Activated gamma-delta T cell (primary cell): ENCODE data around the gene MBNL1.

Experiments
- DNase-seq: peaks from one replicate; lab custom pipeline; 2025; lab: John Stamatoyannopoulos, UW

The MBNL1 gene

DNA sequence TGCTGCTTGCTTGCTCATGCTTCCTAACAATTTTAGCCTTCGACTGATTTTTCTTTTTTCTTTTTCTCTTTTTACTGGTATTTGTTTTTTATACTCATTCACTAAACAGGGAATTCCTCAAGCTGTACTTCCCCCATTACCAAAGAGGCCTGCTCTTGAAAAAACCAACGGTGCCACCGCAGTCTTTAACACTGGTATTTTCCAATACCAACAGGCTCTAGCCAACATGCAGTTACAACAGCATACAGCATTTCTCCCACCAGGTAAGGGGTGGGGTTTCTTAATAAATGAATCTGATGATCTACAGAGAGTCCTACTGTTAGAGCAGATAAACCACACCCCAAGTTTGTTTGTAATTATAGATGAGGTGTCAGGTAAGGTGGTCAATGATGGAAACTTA, 178.8 kb downstream of the MBNL1 start:
- no peak for DNase-seq

- no peak for DNase-seq
Measured at GRCh38 chr3:152448091-152448490, 179.4 kb downstream of the MBNL1 start.

DNA sequence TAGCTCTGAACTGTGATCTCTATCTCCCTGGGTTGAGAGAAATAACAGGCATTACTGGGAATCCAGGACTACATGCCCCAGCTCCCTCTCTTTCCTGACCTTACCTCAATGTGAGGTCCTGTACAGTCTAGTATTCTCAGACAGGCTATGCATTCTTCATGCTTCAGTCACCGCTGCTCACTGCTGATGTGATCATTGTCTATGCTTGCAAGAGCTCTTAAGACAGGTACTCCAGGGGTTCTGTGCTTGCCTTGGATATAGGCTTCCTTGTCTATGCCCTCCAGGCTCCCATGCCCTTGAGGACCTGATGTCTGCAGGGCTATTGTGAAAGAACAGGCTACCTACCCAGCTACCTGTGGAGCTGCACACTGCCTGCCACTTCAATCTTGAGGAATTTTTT, 183.6 kb downstream of the MBNL1 start:
- DNase-seq = no peak

GRCh38 chr3:152454076-152454875, 185.5 kb downstream of the MBNL1 start:
- no peak for DNase-seq

GRCh38 chr3:152455989-152456388, 187.3 kb downstream of the MBNL1 start:
- no peak for DNase-seq

DNA sequence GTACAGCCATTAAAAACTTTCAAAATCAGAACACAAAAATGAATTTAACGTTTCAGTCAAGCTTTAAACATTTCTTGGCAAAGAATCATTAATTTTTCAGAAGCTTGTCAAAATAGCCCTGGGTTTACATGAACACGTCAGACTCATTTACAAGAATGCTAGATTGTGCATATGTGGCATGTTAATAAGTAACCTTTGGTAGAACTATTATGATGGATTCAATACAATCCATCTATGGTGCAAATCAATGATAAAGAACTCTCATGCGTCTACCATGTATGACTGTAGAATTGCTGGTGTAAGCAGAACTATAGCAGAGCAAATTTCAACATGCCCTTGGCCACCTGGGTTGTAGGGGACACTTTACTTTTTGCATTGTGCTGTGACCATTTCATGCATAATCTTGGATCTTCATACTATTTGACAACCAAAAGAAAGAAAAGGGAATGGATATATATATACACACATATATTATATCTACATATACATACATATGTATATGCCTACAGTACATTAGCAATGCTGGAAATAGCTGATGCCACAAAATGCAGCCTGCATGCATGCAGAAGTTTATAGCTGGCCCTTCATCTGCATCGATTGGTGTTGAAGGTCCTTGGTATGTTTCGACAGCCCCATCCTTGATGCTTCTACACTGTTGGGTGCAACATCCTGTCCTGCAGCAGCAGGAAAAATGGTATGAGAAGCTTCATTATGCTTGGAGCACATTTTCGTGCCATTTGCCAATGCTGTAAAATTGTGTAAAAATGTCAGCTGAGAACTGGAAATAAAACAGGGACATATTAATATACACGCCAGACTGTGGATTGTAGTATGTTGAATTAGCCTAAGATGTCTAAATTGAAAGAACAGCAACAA, 189.0 kb downstream of the MBNL1 start:
- DNase-seq = no peak

DNA sequence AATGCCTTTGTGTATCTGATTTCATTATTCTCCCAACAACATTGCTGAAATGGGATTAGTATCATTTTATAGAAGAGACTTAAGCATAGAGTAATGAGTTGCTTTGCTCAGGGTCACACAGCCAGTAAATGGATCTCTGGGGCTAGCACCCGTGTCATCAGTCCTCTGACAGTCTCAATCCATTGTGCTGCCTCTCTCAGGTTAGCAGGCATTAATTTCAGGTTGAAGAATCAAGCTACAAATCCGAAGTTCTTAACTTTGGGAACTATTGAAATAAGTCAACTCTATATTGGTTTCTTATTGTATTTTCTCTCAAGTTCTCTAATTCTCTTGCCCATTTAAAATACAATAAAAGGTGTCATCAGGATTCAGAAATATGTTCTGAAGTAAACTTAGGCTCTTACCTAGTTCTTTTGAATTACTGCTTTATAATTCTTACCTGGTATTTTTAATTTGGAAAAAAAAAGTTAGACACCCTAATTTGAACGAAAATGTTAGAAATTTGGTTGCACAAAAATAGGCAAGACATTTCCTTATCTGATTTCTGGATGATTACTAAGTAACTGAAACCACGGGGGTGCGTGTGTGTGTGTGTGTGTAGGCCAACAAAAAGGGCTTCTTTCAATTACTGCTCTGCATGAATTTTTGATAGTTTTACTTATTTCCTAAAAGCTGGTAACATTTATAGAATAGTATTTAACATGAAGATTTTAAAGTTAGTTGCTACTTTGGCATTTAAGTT, 189.8 kb downstream of the MBNL1 start:
- DNase-seq = no peak

DNA sequence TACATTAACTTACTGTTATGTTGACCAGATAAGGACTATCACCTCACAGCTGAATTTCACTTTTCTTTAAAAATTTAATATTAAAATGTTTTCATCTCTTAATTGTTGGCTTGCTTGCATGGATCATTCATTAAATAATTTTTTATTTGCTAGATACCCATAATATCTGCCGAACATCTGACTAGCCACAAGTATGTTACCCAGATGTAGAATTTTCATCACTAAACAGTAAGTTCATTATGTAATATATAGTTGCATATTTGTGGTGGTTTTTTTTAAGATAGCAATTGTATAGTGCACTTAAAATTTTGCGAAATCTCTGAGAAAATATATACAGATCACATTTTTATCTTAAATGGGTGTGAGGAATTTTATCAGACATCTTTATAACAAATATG, 190.4 kb downstream of the MBNL1 start:
- DNase-seq = no peak

GRCh38 chr3:152459572-152459971, 190.8 kb downstream of the MBNL1 start:
- no peak for DNase-seq

DNA sequence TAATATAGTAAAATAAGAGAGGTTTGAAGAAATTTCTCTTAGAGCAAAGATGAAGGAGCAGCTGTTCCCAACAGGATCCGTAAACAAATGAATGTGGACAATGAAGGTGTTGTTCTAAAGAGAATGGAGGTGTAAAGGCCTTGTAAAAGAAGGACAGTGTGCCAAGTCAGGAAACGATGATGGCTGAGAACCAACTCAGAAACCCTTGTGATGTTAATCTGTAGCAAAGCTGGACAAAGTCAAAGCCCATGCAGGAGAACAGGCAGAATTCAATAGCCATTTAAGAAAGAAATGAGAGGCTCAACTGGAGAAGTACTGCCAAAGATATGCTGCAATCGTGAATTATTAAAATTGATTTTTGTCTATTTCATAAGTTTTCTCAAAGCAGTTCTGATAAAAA, 192.2 kb downstream of the MBNL1 start:
- DNase-seq = no peak

DNA sequence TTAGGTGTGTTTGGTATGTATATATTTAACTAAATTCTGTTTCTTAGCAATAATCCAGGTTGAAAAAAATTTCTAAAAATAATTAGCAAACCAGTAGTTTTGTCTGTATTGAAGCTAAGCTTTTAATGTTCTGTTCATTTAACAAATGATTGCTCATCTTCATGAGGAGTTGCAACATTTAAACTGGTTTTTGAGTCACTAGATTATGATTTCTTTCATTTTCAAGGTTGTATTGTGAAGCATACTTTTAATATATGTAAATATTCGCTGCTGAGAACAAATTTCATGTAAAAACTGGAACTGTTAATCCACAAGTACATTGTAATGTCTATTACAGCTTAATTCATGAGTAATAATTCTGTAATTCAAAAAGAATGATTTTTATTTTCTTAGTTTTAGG, 192.7 kb downstream of the MBNL1 start:
- no peak for DNase-seq

DNA sequence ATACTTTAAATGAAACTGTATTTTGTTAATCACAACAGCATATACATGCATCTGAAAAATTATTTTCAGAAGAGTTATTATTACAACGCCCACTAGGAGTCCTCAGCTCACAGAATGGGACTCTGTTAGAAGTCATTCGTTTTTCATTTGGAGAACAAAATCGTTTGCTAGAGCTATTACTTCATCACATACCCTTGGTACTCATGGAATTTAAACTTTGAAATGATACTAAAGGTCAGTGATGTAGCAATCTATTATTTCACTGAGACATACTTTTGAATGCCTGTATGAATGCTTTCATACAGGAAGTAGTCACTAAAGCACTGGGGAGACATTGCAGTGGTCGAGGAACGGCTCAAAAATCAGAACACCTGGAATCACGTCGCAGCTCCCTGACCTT, 198.1 kb downstream of the MBNL1 start:
- no peak for DNase-seq

DNA sequence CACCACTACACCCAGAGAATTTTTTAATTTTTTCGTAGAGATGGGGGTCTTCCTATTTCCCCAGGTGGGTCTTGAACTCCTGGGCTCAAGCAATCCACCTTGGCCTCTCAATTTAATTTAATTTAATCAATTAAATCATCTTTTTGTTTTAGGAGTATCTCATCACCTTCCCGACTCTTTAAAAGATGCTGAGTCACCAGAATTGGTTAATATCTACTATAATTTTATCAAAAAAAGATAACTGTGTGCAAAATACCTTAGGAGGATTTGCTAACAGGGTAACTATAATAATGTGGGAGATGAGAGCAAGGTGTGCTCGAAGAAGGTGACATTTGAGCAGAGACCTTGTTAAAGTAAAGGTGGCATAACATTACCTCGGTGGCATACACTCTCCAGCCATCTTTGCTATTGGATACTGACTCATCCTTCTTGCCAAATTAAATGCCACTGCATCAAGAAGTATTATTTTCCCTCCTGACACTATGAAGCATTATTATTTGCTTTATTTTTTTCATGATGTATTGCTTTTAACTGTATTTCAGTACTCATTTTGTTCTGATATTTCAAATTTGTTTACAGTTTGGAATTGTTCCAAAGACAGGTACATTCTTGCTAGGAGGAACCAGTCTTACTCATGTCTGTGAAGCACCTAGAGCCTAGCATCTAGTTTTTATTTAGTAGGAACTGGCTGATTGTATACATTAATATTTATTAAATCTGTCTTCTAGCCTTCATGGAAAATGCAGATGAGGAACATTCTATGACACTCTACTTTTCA, 200.7 kb downstream of the MBNL1 start:
- DNase-seq = no peak

GRCh38 chr3:152470095-152470494, 201.4 kb downstream of the MBNL1 start:
- DNase-seq = no peak

DNA sequence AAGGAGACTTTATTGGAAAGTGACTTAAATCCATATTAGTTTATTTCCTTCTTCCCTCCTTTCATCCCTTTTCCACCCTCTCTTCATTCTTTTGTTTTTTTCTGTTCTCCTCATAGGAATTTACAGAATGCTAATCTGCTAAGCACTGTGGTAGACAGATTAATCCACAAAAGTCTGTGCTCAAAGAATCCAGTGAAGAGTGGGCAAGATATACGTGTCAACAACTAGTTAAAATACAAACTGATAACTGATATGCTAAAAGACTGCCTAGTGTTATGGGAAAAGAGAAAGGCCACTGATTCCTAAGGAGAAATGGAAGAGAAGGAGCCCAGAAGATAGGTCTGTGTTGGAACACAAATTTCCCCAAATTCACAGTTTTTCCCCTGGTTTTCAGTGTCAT, 202.2 kb downstream of the MBNL1 start:
- DNase-seq = no peak

- no peak for DNase-seq
Measured at GRCh38 chr3:152471814-152472671, 203.3 kb downstream of the MBNL1 start.

DNA sequence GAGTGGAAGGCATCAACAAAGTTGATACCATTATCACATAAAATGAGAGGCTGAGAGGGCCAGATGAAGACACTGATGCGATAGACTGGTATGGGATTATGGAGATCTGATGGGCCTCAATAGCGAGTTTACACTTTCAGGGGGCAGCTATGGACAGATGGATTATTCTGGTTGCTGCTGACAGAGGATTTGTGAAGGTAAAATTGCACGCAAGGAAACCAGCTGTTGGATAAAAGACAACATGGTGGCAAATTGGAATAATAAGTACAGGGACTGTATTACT, 203.9 kb downstream of the MBNL1 start:
- DNase-seq = no peak

DNA sequence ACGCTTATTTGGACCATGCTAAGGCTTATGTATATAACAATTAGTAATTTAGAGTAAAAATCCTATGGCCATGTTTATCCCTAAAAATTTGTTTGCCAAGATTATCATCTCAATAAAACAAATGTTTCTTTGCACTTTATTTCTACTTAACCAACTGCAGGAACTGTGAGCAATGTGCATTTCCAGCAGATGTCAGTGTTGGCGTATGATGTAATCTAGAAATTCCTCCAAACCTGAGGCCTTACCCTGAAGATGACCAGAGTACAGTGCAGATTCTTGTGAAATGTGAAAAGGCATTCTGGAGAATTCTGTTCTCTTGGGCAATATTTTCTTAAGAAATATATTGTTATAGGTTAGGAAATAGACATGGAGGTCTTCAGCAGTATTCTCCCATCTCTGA, 205.9 kb downstream of the MBNL1 start:
- no peak for DNase-seq

DNA sequence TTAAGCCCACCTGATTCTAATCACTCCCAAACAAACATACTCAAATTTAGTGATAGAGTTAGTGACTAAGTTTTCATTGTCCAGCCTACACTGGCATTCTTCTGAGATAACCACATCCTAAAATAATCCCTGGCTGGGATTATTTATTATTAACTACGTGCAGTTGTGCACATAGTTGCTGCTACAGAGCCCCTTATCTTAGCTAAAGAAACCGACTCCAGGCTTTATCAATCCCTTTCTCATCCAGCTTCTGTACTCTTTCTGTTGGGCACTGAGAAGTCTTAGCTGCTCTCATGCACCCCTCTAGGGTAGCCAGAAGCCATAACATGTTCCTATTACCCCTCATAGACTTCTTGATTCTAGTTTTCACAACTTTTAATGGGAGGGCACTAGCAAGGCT, 208.7 kb downstream of the MBNL1 start:
- DNase-seq = no peak

DNA sequence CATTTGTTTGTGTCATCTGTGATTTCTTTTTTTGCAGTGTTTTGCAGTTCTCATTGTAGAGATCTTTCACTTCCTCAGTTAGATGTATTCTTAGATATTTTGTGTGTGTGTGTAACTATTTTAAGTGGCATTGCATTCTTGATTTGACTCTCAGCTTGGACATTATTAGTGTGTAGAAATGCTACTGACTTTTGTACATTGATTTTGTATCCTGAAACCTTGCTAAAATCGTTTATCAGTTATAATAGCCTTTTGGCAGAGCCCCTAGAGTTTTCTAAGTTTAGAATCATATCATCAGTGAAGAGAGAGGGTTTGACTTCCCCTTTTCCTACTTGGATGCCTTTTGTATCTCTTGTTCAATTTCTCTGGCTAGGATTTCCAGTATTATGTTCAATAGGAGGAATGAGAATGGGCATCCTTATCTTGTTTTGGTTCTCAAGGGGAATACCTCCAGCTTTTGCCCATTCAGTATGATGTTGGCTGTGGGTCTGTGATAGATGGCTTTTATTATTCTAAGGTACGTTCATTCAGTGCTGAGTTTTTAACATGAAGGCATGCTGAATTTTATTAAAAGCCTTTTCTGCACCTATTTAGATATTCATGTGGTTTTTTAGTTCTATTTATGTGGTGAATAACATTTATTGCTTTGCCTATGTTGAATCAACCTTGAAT, 211.7 kb downstream of the MBNL1 start:
- DNase-seq = no peak
